ENCODE data around the gene MAPT.

Gene MAPT

GRCh38 chr17:46060461-46060860, 166.1 kb downstream of the MAPT start:
- H3K4me3 ChIP-seq (ENCODE audit: low read length) = no peak overlapping the region
- H3K27ac ChIP-seq (ENCODE audit: low read length) = no peak overlapping the region
- H4K20me1 ChIP-seq (ENCODE audit: insufficient read depth, low read length) = no peaks in the 10 kb centered on the region
- H3K9ac ChIP-seq (ENCODE audit: low read length) = no peak overlapping the region
- no peaks in the 10 kb centered on the region for H3K9me2 ChIP-seq (replicated peaks; ENCODE audit: insufficient read depth, low read length)
- peaks cover 4% of the 10 kb centered on the region; the same call in 1 of the 2 replicates for H3K36me3 ChIP-seq (replicated peaks; ENCODE audit: insufficient read depth, low read length)
- 0 out of 2 replicates have a peak, but pooled peaks cover 4% of the 10 kb centered on the region for H3F3A ChIP-seq (ENCODE audit: insufficient read depth, low read length)
- H3K9me3 ChIP-seq (replicated peaks; ENCODE audit: insufficient read depth, low read length) = no peaks in the 10 kb centered on the region
- no peak overlapping the region for H3K4me2 ChIP-seq (ENCODE audit: low read depth, low read length)
- no peak for DNase-seq
- H3K27me3 ChIP-seq (replicated peaks; ENCODE audit: insufficient read depth, low read length) = no peaks in the 10 kb centered on the region
- no peak for TF ChIP-seq CTCF (IDR thresholded peaks at IDR 0.05; ENCODE audit: low read length)
- no peak for TF ChIP-seq EZH2phosphoT487 (IDR thresholded peaks at IDR 0.05; ENCODE audit: low read length)
- no peak for TF ChIP-seq EZH2 (optimal IDR thresholded peaks at IDR 0.05; ENCODE audit: low read depth, low read length)
- H3K79me2 ChIP-seq (ENCODE audit: low read length) = peaks cover 20% of the 10 kb centered on the region
- no peak overlapping the region for H2AFZ ChIP-seq (ENCODE audit: low read length)
- H3K4me1 ChIP-seq (ENCODE audit: low read length) = no peaks in the 10 kb centered on the region

GRCh38 chr17:46061435-46061834, 167.1 kb downstream of the MAPT start:
- Histone ChIP-seq H3F3A (ENCODE audit: insufficient read depth, low read length) (0 out of 2 replicates have a peak, but pooled peaks cover 4% of the 10 kb centered on the region), H3K4me3 (ENCODE audit: low read length) (no peak overlapping the region), H3K36me3 (replicated peaks; ENCODE audit: insufficient read depth, low read length) (peaks cover 4% of the 10 kb centered on the region; the same call in 1 of the 2 replicates), H3K9me2 (replicated peaks; ENCODE audit: insufficient read depth, low read length) (no peaks in the 10 kb centered on the region), H2AFZ (ENCODE audit: low read length) (no peak overlapping the region), H4K20me1 (ENCODE audit: insufficient read depth, low read length) (no peaks in the 10 kb centered on the region), H3K27ac (ENCODE audit: low read length) (no peak overlapping the region), H3K27me3 (replicated peaks; ENCODE audit: insufficient read depth, low read length) (no peaks in the 10 kb centered on the region), H3K9ac (ENCODE audit: low read length) (no peak overlapping the region), H3K79me2 (ENCODE audit: low read length) (peaks cover 18% of the 10 kb centered on the region), H3K4me1 (ENCODE audit: low read length) (no peaks in the 10 kb centered on the region), H3K4me2 (ENCODE audit: low read depth, low read length) (no peak overlapping the region), H3K9me3 (replicated peaks; ENCODE audit: insufficient read depth, low read length) (no peaks in the 10 kb centered on the region)
- peak; percentile 30 for TF ChIP-seq CTCF (IDR thresholded peaks at IDR 0.05; ENCODE audit: low read length)
- TF ChIP-seq EZH2 (optimal IDR thresholded peaks at IDR 0.05; ENCODE audit: low read depth, low read length) = no peak
- TF ChIP-seq EZH2phosphoT487 (IDR thresholded peaks at IDR 0.05; ENCODE audit: low read length) = no peak
- no peak for DNase-seq

GRCh38 chr17:46063241-46063640, 168.9 kb downstream of the MAPT start:
- H3K4me3 ChIP-seq (ENCODE audit: low read length) = no peak overlapping the region
- no peak for DNase-seq
- 0 out of 2 replicates have a peak, but pooled peaks cover under 1% of the 10 kb centered on the region for H3K79me2 ChIP-seq (ENCODE audit: low read length)
- no peak overlapping the region for H3K27ac ChIP-seq (ENCODE audit: low read length)
- H3K4me1 ChIP-seq (ENCODE audit: low read length) = no peaks in the 10 kb centered on the region
- 0 out of 2 replicates have a peak, but pooled peaks cover 4% of the 10 kb centered on the region for H3F3A ChIP-seq (ENCODE audit: insufficient read depth, low read length)
- H3K4me2 ChIP-seq (ENCODE audit: low read depth, low read length) = no peak overlapping the region
- H3K9me2 ChIP-seq (replicated peaks; ENCODE audit: insufficient read depth, low read length) = no peaks in the 10 kb centered on the region
- H3K36me3 ChIP-seq (replicated peaks; ENCODE audit: insufficient read depth, low read length) = no peaks in the 10 kb centered on the region; the same call in 1 of the 2 replicates
- no peaks in the 10 kb centered on the region for H3K27me3 ChIP-seq (replicated peaks; ENCODE audit: insufficient read depth, low read length)
- no peak overlapping the region for H2AFZ ChIP-seq (ENCODE audit: low read length)
- H3K9ac ChIP-seq (ENCODE audit: low read length) = no peak overlapping the region
- H3K9me3 ChIP-seq (replicated peaks; ENCODE audit: insufficient read depth, low read length) = no peaks in the 10 kb centered on the region
- H4K20me1 ChIP-seq (ENCODE audit: insufficient read depth, low read length) = no peaks in the 10 kb centered on the region
- no peak for TF ChIP-seq CTCF (IDR thresholded peaks at IDR 0.05; ENCODE audit: low read length)
- TF ChIP-seq EZH2 (optimal IDR thresholded peaks at IDR 0.05; ENCODE audit: low read depth, low read length) = no peak
- TF ChIP-seq EZH2phosphoT487 (IDR thresholded peaks at IDR 0.05; ENCODE audit: low read length) = no peak
